HK-2 (cell line): Measurements from ENCODE around the gene LHFPL3.
"Not testable (repeated sequence)": the region's sequence is repeated elsewhere in the genome, so short reads cannot be mapped to it uniquely, and the experiment has no call there.

Experiments used
- DNase-seq: peaks from one replicate; pipeline ENCODE4 v3.0.0-alpha.2; 2018; ENCODE audit not compliant: unreplicated experiment

LHFPL3 gene

GRCh38 chr7:104694710-104695109 lies 366.3 kb downstream of the LHFPL3 start:
- no peak for DNase-seq

- no peak for DNase-seq
These were observed 367.2 kb downstream of the LHFPL3 start for GRCh38 chr7:104695563-104695962.

GRCh38 chr7:104700336-104700735 lies 371.9 kb downstream of the LHFPL3 start:
- DNase-seq, result no peak

GRCh38 chr7:104721027-104721426 lies 392.6 kb downstream of the LHFPL3 start:
- not testable (repeated sequence) for DNase-seq

DNA sequence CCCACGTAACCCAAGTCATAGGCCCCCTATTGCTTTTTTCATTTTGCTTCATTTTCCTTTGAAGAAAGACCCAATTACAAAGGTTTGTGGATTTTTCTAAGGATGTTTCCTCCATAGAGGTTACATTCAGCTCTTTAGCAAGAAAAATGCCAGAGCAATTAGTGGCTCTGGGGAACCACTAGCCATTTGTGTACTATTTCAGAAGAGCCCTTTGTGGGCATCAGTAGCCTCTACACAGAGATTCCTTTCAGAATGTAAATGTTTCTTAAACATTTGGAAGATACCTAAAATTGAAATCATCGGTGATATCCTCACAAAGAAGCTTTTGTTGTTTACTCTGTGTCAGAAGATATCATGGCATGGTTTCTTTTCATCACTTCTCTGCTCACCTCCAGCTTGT lies 394.6 kb downstream of the LHFPL3 start:
- no peak for DNase-seq

DNA sequence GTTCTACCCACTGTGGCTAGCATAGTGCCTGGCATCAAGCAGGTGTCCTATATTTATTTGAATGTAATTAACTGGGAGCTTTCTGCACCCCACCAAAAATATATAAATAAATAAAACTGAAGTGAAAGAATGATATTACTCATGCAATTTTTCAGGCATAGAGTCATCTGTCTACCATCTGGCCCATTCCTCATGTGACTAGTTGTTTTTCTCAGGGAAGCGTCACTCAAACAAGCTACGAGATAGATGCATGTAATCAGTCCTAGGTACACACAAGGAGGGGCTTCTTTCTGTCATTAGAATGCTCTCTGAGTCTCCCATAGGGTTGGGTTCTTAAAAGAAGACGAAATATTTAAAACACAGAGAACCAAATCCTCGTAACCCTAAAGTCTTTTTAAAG lies 430.1 kb downstream of the LHFPL3 start:
- DNase-seq, result no peak

DNA sequence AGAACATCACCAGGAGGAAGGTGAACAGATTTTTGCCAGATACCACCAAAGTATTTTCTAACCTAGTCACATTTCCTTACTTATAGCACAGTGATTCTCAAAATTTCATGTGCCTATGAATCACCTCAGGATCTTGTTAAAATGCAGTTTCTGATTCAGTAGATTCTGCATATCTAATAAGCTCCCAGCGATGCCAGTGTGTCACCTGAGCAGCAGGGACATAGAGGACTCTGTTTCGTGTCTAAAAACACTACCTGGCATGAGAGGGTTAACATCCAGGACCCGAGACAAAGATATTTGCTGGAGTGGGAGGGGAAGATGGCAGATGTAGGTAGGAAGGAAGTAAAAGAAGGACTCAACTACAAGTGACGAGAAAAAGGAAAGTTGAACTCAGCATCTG lies 433.5 kb downstream of the LHFPL3 start:
- DNase-seq, result no peak

DNA sequence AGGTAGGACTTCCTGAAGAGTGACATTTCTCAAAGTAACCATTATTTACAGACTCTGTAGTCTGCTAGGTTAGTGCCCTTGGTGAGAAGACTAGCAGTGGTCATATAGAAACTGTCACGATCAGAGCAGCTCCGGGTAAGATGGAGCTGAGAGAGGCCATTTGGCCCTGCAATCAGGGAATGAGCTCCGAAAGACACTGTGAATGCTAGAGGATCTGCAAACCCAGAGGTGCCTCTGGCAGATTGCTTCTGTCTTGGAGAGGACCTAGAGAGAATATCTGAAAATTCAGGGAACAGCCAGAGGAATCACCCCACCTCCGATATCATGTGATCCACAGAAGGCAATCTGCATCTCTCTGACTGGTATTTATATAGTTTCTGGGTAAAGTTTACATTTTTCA lies 438.7 kb downstream of the LHFPL3 start:
- DNase-seq, result no peak

DNA sequence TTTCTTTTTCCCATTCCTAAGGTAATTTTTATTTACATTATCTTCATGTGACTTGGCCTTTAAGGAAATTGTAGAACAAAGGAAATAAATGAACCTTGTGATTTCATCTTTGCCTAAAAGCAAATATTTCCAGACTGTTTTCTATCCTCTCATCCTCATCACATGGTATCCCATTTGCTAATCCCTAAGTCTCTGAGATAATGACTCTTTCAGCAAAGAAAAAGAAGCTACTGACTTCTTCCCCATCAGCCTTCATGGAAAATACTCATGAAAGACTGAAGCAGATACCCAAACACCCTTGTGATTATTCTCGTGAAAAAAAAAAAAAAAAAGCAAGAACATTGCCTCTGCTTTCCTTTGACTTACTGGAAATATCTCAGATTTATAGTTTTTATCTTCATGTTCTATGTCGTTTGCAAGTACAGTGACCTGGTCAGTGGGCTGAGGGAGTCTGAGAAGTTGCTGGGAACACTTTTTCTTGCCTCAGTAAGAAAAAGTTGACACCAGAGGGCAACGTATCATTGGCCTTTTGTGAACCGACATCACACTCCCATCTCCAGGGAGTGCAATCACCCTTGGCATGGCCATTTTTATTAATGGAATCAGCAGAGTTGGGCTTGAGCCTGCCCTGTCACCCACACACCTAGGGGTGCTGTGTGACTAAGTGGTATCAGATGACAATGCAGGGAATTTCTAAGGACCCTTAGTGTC lies 439.6 kb downstream of the LHFPL3 start:
- DNase-seq, result no peak

DNA sequence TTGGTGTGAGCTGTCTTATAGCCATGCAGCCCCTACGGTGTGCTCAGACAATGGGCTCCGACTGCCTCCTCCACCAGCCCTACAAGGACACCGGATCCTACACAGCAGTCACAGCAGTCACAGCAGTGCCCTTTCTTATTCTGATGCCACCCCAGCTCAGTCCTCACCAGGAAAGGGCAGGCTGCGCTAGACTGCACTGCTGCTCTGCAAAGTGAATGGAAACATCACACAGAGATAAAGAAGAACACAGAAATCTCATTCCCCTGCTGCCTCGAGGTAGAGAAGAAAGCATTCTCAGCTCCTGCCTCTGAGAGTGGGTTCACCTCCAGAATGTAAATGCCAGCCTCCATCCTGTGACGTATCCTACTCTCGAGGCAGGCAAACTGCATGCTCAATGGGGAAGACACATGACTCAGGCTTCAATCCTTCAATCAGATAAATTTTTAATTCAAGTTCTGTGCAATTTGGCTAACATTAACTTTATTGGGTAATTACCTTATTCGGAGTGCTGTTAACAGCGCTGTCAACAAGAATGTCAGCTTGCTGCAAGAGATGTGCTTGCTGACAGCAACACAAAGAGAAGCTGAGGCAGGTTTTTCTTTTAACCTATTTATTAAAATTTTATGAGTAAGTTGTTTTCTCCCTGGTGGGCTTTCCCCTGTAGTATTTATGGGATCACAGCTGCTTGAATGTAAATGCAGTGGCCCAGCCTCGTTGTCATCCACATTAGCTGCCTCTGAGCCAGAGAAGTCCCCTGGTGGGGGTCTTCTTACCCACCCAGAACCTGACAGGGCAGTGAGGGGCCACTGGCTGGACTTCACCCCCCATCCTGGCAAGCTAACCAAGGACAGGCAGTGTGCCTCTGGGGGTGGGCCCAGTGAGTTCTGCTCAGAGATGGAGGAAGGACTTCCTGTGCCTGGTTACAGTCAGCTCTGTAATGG lies 444.3 kb downstream of the LHFPL3 start:
- no peak for DNase-seq

- no peak for DNase-seq
These were observed 445.4 kb downstream of the LHFPL3 start for GRCh38 chr7:104773796-104774195.

- DNase-seq, result no peak
These were observed 447.1 kb downstream of the LHFPL3 start for GRCh38 chr7:104775531-104775930.

DNA sequence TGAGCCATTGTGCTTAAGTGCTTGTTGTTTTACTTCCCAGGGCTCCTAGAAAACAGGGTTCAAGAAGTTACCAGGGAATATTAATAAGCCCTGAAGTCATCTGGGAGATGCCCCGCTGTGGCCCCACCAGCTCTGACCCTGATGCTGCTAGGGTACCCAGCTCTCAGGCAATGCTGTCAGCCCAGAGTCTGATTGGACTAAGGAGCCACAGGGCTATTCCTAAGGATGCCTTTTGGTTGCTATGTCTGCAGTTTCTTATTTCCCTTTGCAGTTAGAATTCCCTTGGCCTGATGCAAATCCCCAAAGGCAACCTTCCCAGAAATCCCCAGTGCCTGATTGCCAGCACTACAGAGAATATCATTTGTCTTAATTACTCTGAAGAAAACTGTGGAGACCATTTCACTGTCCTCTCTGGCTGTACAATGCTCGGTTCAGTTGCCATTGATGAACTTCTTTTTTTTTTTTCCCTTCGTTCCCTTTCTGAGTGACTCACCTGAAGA lies 448.9 kb downstream of the LHFPL3 start:
- no peak for DNase-seq

DNA sequence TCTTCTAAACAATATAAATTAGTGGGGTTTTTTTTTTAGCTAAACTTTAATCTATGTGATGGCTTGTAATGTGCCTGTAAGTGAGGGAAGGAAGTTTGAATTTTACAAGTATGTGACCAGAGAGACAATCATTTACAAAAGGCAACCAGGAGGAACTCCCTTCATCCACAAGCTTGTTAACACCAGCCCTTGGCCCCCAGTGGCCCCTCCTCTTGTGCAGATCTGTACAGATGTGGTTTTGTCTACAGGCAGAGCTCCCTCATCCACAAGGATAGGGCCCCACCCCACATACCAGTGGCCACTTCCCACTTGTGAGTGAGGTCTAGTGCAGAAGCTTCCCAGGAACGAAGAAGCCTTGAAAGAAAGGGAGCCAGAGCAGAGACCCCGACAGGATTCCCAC lies 451.5 kb downstream of the LHFPL3 start:
- DNase-seq, result peak; percentile 9

DNA sequence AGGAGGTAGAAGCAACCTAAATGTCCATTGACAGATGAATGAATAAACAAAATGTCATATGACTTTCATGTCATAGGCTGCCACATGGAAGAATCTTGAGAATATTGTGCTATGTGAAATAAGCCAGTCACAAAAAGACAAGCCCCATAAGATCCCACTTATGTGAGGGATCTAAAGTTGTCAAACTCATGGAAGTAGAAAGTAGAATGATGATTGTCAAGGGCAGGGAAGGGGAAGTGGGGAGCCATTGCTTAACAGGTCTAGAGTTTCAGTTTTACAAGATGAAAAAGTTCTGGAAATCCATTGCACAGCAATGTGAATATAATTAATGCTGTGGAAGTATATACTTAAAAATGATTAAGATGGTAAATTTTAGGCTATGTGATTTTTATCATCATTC lies 456.3 kb downstream of the LHFPL3 start:
- DNase-seq, result no peak

- no peak for DNase-seq
These were observed 461.4 kb downstream of the LHFPL3 start for GRCh38 chr7:104789780-104790179.

- no peak for DNase-seq
These were observed 462.0 kb downstream of the LHFPL3 start for GRCh38 chr7:104790440-104790839.

DNA sequence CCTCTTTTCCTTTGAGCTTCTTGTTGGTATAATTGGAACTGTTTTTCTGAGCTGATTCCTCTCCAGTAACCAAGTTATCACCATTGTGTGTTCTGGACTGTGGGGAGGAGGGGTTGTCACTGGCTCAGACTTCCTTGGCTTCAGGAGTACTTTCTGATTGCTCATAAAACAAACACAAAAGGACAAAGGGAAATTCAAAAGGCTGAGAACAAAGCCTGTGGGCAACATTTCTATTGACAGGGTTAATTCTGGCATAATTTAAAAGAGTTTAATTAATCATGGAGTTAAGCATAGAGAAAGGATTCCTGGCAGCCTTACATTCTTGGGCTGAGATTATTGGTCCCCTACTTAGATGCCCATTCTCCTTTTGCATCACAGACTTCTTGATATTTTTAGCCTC lies 462.7 kb downstream of the LHFPL3 start:
- DNase-seq, result no peak

DNA sequence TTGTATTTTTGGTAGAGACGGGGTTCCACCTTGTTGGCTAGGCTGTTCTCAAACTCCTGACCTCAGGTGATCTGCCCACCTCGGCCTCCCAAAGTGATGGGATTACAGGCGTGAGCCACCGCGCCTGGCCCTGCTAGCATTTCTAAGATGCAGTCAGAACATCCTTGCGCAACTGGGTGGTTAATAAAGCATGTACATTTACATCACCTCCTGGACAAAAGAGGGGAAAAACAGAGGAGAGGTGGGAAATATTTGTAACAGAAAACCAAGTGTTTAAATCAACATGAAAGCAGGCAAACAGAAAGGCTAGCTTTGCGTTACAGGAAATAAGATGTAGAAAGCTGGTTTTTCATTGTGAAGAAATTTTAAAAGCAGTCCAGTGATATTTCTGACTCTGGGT lies 464.7 kb downstream of the LHFPL3 start:
- no peak for DNase-seq

- no peak for DNase-seq
These were observed 465.8 kb downstream of the LHFPL3 start for GRCh38 chr7:104794154-104794553.

- DNase-seq, result no peak
These were observed 466.2 kb downstream of the LHFPL3 start for GRCh38 chr7:104794589-104794988.

GRCh38 chr7:104795086-104795485 lies 466.7 kb downstream of the LHFPL3 start:
- no peak for DNase-seq
